HG03064 (cell line): Measurements from ENCODE around the gene TRRAP.

Source experiments
- ATAC-seq: cut with Tn5 transposase; IDR thresholded peaks from one replicate; pipeline ENCODE4 v1.9.1; 2021; ENCODE audit warnings: low read depth; ENCODE audit not compliant: unreplicated experiment

The TRRAP gene

DNA sequence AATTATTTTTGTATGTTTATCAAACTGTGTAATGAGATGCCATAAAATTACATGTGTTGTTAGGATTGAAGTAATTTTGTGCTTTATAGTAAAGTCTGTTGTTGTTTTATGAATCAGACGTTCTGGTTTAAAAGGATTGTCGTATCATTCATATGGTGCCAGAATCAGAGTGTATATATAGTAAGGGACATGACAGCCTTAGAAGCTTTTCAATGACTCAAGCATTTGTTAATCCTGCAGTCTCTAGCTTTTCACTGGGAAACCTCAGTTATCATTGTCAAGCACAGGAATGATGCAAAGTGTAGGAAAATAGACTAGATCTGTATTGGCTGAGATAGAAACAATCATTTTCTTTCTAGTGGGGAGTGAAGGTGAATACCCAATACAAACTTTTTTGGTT lies 57.5 kb downstream of the TRRAP start:
- ATAC-seq, result no peak

GRCh38 chr7:98943336-98943735 lies 65.0 kb downstream of the TRRAP start:
- ATAC-seq, result no peak

- no peak for ATAC-seq
Observed at GRCh38 chr7:98944386-98944785, 66.1 kb downstream of the TRRAP start.

GRCh38 chr7:98945852-98946251 lies 67.5 kb downstream of the TRRAP start:
- no peak for ATAC-seq

- ATAC-seq, result no peak
Observed at GRCh38 chr7:98946389-98946788, 68.1 kb downstream of the TRRAP start.

- no peak for ATAC-seq
Observed at GRCh38 chr7:98949336-98950044, 71.2 kb downstream of the TRRAP start.

DNA sequence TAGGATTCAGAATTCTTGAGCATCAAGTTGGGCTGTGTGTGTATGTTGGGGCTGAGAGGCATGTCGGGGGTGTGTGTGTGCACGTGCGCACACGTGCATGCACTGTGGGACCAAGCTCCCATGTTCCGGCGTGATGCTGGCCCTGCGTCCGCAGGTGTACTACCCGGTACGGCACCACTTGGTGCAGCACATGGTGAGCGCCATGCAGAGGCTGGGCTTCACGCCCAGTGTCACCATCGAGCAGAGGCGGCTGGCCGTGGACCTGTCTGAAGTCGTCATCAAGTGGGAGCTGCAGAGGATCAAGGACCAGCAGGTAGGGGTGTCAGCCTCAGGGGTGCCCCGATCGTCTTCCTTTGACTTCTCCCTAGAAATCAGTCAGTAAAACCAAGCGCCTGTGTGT lies 77.7 kb downstream of the TRRAP start:
- no peak for ATAC-seq

- ATAC-seq, result no peak
Observed at GRCh38 chr7:98956469-98956868, 78.1 kb downstream of the TRRAP start.

DNA sequence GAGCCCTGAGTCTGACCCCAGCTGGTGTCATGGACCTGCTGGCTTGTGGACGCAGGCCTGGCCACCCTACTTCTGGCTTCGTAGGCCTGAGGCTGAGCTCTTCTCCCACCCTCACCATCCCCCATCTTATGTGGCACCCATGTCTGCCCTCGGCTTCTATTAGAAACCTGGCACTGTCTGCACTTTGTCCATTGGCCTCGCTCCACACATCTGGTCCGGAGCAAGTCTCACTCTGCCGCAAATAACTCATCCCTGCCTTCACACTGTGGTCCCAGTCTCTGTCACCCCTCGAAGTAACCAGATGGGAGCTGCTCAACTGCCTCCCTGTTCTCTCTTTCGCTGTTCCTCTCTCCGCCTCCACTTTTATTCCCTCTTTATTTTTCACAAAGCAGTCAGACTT lies 78.6 kb downstream of the TRRAP start:
- ATAC-seq, result no peak

GRCh38 chr7:98957766-98958165 lies 79.4 kb downstream of the TRRAP start:
- ATAC-seq, result no peak

DNA sequence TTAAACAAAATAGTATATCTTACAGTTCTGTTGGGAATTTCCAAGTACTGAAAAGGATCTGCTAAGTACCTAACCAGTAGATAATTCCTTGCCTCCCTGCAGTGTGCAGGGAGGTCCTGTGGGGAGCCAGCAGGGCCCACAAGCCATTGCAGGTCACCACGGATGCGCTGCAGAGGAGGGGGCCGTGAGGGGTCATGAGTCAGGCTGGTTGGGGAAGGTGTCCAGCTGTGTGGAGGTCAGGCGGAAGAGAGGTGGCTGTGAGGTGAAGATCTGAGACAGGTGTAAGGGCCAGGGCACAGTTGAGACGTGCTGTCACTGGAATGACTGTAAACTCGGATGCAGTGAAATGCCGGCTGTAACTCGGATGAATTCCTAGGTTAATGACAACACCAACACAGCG lies 80.6 kb downstream of the TRRAP start:
- ATAC-seq, result no peak

DNA sequence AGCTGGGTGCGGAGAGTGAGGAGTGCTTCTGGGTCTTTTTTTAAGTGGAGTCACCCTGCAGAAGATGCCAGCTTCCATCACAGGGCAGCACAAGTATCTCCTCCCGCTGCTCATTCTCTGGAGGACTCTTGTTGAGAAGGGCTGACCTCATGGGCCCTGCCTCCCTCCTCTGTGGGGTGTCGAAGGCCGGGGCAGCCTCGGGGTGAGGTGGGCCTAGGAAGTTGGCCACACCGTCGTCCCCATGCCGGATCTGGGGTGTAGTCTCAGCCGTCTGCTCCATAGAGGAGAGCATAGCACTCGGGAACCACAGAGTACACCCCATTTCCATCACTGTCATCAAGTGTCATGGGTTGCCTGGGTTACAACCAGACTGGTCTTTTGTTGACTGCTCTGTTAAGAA lies 85.0 kb downstream of the TRRAP start:
- no peak for ATAC-seq

DNA sequence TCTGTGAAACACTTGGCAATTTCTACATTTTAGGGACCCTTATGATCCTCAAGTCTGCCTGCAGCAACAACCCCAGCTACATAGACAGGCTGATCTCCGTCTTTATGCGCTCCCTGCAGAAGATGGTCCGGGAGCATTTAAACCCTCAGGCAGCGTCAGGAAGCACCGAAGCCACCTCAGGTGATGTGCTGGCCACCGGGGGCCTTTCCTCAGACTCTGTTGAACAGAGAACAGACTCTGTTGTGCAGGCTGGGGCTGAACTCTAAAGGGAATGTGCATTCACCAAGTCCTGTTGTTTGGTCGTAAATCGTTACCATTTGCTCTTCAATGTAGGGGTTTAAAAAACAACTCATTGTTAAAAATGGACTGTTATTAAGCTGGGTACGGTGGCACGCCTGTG lies 86.3 kb downstream of the TRRAP start:
- no peak for ATAC-seq

DNA sequence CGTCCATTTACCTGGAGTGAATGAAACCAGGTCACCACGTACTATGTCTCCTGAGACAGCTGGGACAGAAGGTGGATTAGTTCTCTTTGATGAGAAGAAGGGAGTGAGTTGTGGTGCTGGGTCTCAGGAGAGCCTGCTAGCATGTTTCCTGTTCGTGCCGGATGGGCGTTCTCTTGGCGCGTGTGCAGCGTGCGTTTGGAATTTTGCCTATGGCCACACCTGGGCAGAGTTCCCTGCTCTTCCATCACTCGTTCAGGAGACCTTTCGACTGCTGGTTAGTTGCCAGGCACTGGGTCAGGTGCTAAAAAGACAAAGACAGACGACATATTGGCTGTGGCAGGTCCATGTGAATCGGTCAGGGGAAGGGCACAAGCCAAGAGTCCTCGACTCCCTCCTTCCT lies 90.3 kb downstream of the TRRAP start:
- no peak for ATAC-seq

DNA sequence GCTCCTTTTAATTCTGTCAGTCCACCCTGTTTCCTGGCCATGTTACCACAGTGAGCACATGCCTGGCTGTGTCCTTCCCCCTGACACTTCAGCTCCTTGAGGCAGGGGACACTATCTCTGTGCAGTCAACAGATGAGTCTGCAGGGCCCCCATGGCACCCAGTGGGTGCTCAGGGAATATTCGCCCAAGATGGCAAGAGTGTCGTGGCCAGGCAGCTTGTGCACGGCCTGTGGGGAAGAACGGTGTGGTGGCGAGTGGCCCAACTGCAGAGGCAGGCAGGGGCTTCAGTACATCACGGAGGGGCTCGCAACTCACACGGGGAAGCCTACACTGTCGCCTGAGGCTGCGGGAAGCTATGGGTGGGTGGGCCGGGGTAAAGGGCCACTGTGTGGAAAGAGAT lies 91.1 kb downstream of the TRRAP start:
- no peak for ATAC-seq

DNA sequence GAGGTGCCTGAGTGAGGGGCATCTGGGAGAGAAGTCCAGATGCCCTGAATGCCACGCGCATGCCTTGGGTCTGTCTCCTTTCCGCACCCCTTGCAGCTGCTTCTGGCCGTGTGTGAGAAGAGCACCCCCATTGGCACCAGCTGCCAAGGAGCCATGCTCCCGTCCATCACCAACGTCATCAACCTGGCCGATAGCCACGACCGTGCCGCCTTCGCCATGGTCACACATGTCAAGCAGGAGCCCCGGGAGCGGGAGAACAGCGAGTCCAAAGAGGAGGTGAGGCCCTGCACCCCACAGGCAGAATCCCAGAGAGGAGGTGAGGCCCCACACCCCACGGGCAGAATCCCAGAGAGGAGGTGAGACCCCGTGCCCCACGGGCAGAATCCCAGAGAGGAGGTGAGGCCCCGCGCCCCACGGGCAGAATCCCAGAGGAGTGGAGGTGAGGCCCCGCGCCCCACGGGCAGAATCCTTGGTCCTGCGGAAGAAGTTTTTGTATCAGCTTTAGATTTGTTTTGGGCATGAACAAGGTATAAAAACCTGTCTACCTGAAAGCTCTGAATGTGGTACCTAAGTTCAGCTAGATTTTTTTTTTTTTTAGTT lies 91.8 kb downstream of the TRRAP start:
- no peak for ATAC-seq

DNA sequence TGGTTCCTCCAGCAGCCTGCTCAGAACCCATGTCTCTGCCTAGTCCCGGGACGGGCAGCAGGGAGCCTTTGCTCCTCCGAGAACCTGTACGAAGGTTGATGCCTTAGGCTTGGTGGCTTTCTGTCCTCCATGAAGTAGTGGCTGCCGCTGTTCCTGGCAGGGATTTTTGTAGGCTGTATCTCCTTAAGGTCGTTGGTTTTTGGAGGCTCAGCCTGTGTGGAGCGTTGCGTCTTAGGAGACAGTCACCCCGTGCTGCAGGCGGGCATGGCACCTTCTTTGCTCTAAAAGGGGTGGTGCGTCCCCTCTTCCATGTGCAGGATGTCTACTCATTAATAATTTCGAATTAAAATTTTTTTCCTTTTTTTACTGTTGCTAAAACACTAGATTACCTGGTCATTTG lies 92.5 kb downstream of the TRRAP start:
- no peak for ATAC-seq

DNA sequence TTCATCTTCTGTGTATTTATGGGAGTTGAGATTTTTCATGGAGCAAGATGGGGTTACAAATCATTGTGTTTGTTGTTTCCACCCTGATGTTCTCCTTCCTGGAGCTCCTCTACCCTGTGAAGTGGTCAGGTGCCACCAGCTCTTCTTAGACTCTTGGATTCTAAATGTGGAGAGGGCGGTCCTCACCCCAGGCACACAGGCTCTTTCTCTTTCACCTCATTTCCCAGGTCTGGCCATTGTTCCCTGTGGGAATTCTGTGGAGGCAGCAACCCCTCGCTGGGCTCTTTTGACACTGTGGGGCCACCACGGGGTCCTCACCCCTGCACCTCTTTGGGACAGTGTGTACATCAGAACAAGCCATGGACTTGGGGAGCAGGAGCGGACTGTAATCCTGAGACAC lies 95.9 kb downstream of the TRRAP start:
- no peak for ATAC-seq

DNA sequence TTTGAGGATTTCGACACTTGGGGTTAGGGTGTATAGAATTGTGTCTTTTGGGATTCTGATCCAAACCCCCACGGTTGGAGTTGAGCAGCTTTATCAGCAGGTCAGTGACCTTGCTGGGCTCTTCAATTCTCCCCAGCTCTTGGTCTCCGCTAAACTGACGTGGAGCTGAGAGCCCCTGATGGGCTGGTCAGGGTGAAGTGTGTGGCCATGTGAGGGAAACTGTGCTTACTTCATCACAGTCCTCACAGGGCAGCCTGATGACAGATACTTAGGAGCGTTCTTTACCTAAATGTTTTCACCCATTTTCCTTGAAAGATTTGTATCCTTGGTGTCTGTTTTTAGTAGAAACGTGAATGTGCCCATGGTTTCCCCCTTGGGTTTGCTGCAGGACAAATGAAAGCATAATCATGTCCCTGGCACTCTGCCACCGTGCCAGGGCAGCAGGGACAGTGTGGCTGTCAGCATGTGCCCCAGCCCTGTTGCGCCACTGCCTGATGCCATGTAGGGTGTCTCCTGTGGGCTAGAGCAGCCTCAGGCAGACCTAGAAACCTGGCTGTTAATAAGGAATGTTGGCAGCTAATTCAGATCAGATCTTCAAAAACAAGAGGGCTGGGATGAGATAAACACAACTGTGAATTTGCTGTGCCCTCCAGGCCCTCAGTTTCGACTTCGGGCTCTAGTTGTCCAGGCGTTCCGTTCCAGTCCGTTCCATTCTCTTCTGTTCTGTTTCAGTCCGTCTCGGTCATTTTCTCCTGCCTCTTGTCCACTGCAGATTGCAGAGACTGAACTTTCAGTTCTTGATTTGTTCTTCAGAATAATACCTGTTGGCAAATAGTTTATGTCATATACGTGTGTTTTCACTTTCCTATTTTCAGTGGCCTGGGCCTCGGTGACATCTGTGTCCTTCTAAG lies 96.8 kb downstream of the TRRAP start:
- ATAC-seq, result no peak

DNA sequence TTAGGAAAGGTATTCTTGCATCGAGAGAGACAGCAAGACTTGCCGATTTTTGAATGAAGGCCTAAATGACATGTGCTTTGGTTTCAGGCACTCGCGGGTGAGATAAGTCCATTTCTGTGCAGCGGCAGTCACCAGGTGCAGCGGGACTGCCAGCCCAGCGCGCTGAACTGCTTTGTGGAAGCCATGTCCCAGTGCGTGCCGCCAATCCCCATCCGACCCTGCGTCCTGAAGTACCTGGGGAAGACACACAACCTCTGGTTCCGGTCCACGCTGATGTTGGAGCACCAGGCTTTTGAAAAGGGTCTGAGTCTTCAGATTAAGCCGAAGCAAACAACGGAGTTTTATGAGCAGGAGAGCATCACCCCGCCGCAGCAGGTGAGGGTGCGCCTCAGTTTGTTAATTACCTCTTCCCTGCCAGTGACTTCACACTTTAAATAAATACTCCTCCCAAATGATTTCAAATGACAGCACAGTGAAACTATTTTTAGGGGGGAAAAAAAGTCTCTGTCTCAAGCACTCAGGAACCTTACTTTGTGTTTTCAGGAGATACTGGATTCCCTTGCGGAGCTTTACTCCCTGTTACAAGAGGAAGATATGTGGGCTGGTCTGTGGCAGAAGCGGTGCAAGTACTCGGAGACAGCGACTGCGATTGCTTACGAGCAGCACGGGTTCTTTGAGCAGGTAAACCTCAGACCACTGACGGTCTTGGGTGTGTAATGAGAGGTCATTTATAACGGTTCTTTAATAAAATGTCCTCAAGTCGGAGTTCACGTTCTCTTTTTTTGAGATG lies 98.3 kb downstream of the TRRAP start:
- no peak for ATAC-seq

- no peak for ATAC-seq
Observed at GRCh38 chr7:98978672-98979071, 100.3 kb downstream of the TRRAP start.
